HT1080 (cell line): ENCODE data around the gene SEC14L2. TPM values are rescaled to one million over a fixed set of nuclear protein-coding genes. Genes with fewer than 3 reads are reported as not detected.
"Not testable (repeated sequence)": the region's sequence is repeated elsewhere in the genome, so short reads cannot be mapped to it uniquely, and the experiment has no call there.

Experiments used
- DNase-seq: peaks from one replicate; pipeline ENCODE4 v3.0.0-alpha.2; 2015; ENCODE audit warnings: low read depth
- total RNA-seq: library from RNA; depleted of rRNA; stranded (reverse); fragments of >200 nt; shearing (Covaris generic); gene quantifications from 2 replicates; pipeline ENCODE4 v1.2.3, GENCODE V29; 2014

The SEC14L2 gene
- total RNA-seq, 1 experiment from 2014 or later: 13.5 TPM

- no peak for DNase-seq
Observed at GRCh38 chr22:30375312-30375849, 21.4 kb upstream of the SEC14L2 start.

GRCh38 chr22:30380011-30380410 is 16.8 kb upstream of the SEC14L2 start:
- no peak for DNase-seq

GRCh38 chr22:30381264-30381663 is 15.6 kb upstream of the SEC14L2 start:
- DNase-seq: no peak

GRCh38 chr22:30382340-30382739 is 14.5 kb upstream of the SEC14L2 start:
- no peak for DNase-seq

GRCh38 chr22:30383061-30383460 is 13.8 kb upstream of the SEC14L2 start:
- DNase-seq: no peak

GRCh38 chr22:30385942-30386341 is 10.9 kb upstream of the SEC14L2 start:
- DNase-seq: no peak

DNA sequence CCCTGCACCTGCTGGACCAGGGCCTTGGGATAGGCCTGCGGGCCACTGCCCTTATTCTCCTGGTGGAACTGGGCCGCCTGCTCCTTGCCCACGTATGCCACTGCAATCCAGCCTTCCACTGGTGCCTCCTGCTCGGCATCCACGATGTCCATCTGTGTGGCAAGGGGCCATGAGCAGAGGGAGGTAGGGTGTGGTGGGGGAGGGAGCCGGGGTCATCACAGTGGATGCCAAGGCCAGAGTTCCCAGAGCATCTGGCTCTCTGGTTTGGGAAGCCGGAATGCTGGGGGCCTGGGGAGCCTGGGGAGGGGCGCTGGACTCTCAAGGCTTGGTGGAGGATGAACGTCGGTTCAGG is 10.2 kb upstream of the SEC14L2 start:
- DNase-seq: no peak

- peak; percentile 51 for DNase-seq
Observed at GRCh38 chr22:30386960-30387827, 9.6 kb upstream of the SEC14L2 start, which contains the start of gene RNF215. RNF215 (minus strand) TSS chr22:30387411; CDS start chr22:30387313, 98 bp downstream.

GRCh38 chr22:30390974-30391691 is 5.7 kb upstream of the SEC14L2 start:
- peak; percentile 72 for DNase-seq

- DNase-seq: no peak
Observed at GRCh38 chr22:30392661-30393321, 4.0 kb upstream of the SEC14L2 start.

- no peak for DNase-seq
Observed at GRCh38 chr22:30393322-30393680, 3.5 kb upstream of the SEC14L2 start.

DNA sequence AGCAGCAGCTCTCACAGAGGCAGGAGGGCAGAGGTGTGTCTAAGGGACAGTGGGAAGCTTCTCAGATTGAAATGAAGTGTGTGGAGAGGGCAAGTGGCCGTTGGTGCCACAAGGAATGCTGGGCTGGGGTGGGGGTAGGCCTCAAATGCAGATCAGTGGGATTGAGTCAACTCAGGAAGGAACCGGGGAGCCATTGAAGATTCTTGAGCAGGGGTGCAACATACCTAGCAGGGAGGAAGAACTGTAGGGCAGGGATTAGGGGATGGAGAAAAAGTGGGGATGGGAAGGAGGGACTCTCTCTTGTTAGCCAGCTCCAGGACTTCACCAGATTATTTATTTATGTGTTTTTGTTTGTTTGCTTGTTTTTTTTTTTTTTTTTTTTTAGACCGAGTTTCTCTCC is 2.9 kb upstream of the SEC14L2 start:
- DNase-seq: no peak

DNA sequence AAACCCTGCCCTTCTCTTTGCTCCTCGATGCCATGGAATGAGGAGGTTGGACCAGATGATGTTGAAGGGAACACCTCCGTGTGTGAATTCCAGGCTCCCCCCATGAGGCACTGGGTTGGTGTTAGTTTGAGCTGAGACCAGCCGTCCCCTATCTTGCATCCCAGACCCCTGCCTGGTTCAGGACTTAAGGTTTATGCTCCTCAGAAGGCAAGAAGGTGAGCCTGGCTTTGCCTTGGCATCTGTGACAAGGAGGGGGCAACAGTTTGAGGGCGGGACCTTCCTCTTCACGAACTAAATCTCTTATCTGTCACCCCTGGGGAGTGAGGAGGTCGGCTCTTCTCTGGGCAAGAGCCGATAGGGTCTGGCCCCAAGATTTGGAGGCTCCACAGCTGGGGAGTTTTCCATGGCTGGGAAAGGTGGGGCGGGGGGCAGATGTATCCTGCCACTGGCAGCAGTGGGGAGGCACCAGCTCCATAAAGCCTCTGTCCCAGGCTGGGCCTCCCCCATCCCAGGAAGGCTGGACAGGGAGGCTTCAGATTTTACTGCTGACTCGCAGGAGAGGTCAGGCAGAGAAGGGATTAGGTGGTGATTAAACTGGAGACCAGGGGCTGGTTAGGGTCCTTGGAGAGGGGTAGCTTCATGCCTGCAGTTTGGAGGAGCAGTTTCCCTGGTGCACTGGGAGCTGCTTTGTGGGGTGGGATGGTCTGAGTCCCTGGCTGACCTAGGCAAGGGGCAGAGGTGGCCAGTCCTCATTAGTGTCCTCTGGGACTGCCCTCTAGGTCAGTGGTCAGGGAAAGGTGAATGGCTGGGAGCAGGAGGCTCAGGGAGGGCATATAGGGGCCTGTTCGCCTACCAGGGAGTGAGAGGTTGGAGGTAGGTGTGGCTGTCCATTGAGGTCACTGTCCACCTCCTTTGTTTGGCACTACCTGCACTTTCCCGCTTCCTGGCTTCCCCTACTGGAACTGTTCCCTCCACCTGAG is 1.1 kb downstream of the SEC14L2 start:
- no peak for DNase-seq

DNA sequence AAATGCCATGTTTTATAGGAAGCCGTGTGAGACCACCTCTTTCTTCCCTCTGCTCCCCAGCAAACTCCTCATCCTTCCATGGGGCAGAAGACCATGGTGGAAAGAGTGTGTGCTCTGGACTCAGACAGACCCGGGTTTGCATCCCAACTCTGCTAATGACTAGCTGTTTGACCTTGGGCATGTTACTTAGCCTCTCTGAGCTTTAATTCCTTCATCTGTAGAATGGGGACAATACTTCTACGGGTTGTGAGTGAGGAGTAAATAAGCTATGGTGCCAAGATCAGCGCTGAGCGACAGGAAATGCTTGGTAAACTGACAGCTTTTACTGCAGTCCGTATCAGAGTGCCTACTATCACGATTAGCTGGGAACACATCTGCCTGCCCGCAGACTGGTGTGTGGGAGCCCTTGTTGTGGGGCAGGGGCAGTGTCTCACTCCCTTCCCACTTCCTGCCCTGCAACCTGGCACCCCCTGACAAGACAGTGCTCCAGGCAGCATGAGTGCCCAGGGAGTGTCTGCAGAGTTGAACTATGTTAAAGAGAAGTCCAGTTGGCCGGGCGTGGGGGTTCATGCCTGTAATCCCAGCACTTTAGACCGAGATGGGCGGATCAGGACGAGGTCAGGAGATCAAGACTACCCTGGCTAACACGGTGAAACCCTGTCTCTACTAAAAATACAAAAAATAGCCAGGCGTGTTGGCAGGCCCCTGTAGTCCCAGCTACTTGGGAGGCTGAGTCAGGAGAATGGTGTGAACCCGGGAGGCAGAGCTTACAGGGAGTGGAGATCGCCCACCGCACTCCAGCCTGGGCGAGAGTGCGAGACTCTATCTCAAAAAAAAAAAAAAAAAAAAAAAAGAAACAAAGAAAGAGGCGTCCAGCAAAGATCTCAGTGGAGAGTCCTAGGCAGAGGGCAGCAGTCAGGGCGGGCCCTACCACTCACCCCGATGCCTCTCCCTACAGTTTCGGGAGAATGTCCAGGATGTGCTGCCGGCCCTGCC is 2.2 kb downstream of the SEC14L2 start:
- no peak for DNase-seq

DNA sequence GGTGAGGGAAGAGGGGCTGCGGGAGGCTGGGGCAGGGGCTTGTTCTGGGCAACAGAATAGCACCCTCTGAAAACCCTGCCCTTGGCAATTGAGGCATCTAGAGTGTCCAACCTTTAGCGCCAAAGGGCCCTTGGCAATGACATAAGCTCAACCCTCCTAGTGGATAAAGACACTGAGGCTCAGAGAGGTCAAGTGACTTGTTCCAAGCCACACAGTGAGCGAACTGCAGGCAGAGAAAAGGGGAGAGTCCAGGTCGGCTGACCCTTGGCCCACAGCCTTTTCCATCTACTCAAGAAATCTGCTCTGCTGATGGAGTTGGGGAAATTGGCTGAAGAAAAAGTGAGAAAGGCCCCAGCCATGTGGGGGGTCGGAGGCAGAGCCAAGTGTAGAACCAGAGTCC is 2.9 kb downstream of the SEC14L2 start:
- DNase-seq: no peak

DNA sequence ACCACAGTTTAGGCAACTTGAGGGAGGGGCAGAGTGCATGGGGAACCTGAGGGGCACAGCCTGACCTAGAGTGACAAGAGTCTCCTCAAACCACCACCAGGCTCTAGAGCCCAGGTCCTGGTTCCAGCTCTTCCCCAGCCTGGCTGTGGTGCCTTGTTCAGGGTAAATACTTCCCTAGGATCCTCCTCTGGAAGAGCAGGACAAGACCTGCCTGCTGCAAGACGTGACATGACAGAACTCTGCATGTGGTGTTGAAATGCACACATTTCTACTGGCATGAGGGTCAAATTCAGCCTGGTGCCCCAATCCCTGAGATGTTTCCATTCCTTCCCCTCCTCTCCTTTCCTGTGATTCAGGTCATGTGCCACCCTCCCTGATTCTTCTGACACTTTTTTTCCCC is 3.3 kb downstream of the SEC14L2 start:
- no peak for DNase-seq

GRCh38 chr22:30401024-30401423 is 4.2 kb downstream of the SEC14L2 start:
- DNase-seq: not testable (repeated sequence)

DNA sequence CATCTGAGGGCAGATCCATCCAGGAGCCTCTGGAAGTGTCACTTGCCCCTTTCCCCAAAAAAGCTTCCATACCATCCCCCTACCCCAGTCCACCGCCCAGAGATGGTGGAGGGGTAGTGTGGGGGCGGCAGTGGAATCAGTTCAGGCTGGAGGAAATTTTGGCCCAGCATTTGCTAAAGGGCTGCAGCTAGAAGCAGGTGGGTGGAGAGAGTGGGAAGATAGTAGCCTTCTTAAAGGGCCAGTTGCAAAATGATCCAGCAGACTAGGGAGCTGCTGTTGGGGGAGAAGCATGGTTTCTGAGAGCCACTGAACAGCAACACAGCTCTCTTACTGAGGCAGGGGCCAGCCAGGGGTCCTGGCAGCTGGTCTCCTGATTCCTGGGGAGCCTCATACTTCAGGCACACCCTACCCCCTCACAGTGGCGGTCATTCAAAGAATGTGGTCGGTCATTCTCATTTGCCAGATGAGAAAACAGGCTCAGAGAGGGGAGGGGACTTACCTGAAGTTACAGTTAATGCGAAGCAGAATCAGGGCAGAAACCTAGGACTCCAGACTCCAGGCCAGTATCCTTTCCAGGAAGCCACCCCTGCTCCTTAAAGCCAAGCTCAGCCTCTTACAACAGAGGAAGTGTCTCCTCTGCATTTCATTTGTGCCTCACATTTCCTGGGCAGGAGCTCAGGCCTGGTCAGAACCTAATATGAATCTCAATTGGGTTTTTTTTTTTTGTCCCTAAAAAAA is 5.4 kb downstream of the SEC14L2 start:
- no peak for DNase-seq

DNA sequence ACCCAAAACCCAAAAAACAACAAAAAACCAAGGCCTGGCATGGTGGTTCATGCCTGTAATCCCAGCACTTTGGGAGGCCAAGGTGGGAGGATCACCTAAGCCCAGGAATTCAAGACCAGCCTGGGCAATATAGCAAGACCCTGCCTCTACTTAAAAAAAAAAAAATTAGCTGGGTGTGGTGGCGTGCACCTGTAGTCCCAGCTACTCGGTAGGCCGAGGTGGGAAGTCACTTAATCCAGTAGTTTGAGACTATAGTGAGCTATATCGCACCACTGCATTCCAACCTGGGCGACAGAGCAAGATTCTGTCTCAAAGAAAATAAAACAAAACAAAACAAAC is 5.9 kb downstream of the SEC14L2 start:
- DNase-seq: not testable (repeated sequence)
